ENCODE measurements around the gene RAB40B.

The RAB40B gene

GRCh38 chr17:82732118-82732743 is 33.7 kb upstream of the RAB40B start:
- Histone ChIP-seq H3K4me1 (ENCODE audit: control insufficient read depth, insufficient read depth, low read length, poor library complexity, severe bottlenecking) (no peaks in the 10 kb centered on the region), H3K36me3 (ENCODE audit: control insufficient read depth, insufficient read depth, low read length) (peaks cover 4% of the 10 kb centered on the region), H3K27ac (ENCODE audit: insufficient read depth, low read length, poor library complexity, severe bottlenecking) (no peak overlapping the region), H3K4me3 (ENCODE audit: insufficient read depth, low read depth, low read length, poor library complexity, severe bottlenecking) (no peak overlapping the region), H3K9me3 (ENCODE audit: control insufficient read depth, low read length) (no peaks in the 10 kb centered on the region), H3K27me3 (replicated peaks; ENCODE audit: control insufficient read depth, insufficient read depth, low read length, poor library complexity, severe bottlenecking) (no peaks in the 10 kb centered on the region)
- DNase-seq: no peak

- Histone ChIP-seq H3K9me3 (ENCODE audit: control insufficient read depth, low read length) (no peaks in the 10 kb centered on the region), H3K36me3 (ENCODE audit: control insufficient read depth, insufficient read depth, low read length) (peaks cover 14% of the 10 kb centered on the region), H3K4me3 (ENCODE audit: insufficient read depth, low read depth, low read length, poor library complexity, severe bottlenecking) (no peak overlapping the region), H3K27me3 (replicated peaks; ENCODE audit: control insufficient read depth, insufficient read depth, low read length, poor library complexity, severe bottlenecking) (no peaks in the 10 kb centered on the region), H3K4me1 (ENCODE audit: control insufficient read depth, insufficient read depth, low read length, poor library complexity, severe bottlenecking) (no peaks in the 10 kb centered on the region), H3K27ac (ENCODE audit: insufficient read depth, low read length, poor library complexity, severe bottlenecking) (no peak overlapping the region)
- no peak for DNase-seq
Observed at GRCh38 chr17:82729479-82730260, 31.2 kb upstream of the RAB40B start.

GRCh38 chr17:82726427-82726826 is 27.9 kb upstream of the RAB40B start:
- H3K27me3 ChIP-seq (replicated peaks; ENCODE audit: control insufficient read depth, insufficient read depth, low read length, poor library complexity, severe bottlenecking): no peaks in the 10 kb centered on the region
- peaks cover 24% of the 10 kb centered on the region for H3K36me3 ChIP-seq (ENCODE audit: control insufficient read depth, insufficient read depth, low read length)
- no peak overlapping the region for H3K4me3 ChIP-seq (ENCODE audit: insufficient read depth, low read depth, low read length, poor library complexity, severe bottlenecking)
- no peaks in the 10 kb centered on the region for H3K4me1 ChIP-seq (ENCODE audit: control insufficient read depth, insufficient read depth, low read length, poor library complexity, severe bottlenecking)
- H3K9me3 ChIP-seq (ENCODE audit: control insufficient read depth, low read length): no peaks in the 10 kb centered on the region
- H3K27ac ChIP-seq (ENCODE audit: insufficient read depth, low read length, poor library complexity, severe bottlenecking): no peak overlapping the region
- no peak for DNase-seq

- Histone ChIP-seq H3K9me3 (ENCODE audit: control insufficient read depth, low read length) (no peaks in the 10 kb centered on the region), H3K4me1 (ENCODE audit: control insufficient read depth, insufficient read depth, low read length, poor library complexity, severe bottlenecking) (no peaks in the 10 kb centered on the region), H3K27ac (ENCODE audit: insufficient read depth, low read length, poor library complexity, severe bottlenecking) (no peak overlapping the region), H3K36me3 (ENCODE audit: control insufficient read depth, insufficient read depth, low read length) (peaks cover 39% of the 10 kb centered on the region), H3K27me3 (replicated peaks; ENCODE audit: control insufficient read depth, insufficient read depth, low read length, poor library complexity, severe bottlenecking) (no peaks in the 10 kb centered on the region), H3K4me3 (ENCODE audit: insufficient read depth, low read depth, low read length, poor library complexity, severe bottlenecking) (no peak overlapping the region)
- DNase-seq: no peak
Observed at GRCh38 chr17:82723169-82723807, 24.8 kb upstream of the RAB40B start.

- H3K36me3 ChIP-seq (ENCODE audit: control insufficient read depth, insufficient read depth, low read length): peaks cover 38% of the 10 kb centered on the region
- H3K9me3 ChIP-seq (ENCODE audit: control insufficient read depth, low read length): no peaks in the 10 kb centered on the region
- no peak overlapping the region for H3K27ac ChIP-seq (ENCODE audit: insufficient read depth, low read length, poor library complexity, severe bottlenecking)
- H3K4me1 ChIP-seq (ENCODE audit: control insufficient read depth, insufficient read depth, low read length, poor library complexity, severe bottlenecking): peaks cover 5% of the 10 kb centered on the region
- no peak overlapping the region for H3K4me3 ChIP-seq (ENCODE audit: insufficient read depth, low read depth, low read length, poor library complexity, severe bottlenecking)
- no peak for DNase-seq
- H3K27me3 ChIP-seq (replicated peaks; ENCODE audit: control insufficient read depth, insufficient read depth, low read length, poor library complexity, severe bottlenecking): no peaks in the 10 kb centered on the region
Observed at GRCh38 chr17:82722341-82723013, 24.0 kb upstream of the RAB40B start.

- no peak overlapping the region for H3K27ac ChIP-seq (ENCODE audit: insufficient read depth, low read length, poor library complexity, severe bottlenecking)
- H3K4me1 ChIP-seq (ENCODE audit: control insufficient read depth, insufficient read depth, low read length, poor library complexity, severe bottlenecking): peaks cover 13% of the 10 kb centered on the region
- H3K27me3 ChIP-seq (replicated peaks; ENCODE audit: control insufficient read depth, insufficient read depth, low read length, poor library complexity, severe bottlenecking): no peaks in the 10 kb centered on the region
- H3K36me3 ChIP-seq (ENCODE audit: control insufficient read depth, insufficient read depth, low read length): peaks cover 25% of the 10 kb centered on the region
- no peaks in the 10 kb centered on the region for H3K9me3 ChIP-seq (ENCODE audit: control insufficient read depth, low read length)
- no peak overlapping the region for H3K4me3 ChIP-seq (ENCODE audit: insufficient read depth, low read depth, low read length, poor library complexity, severe bottlenecking)
- DNase-seq: no peak
Observed at GRCh38 chr17:82720204-82720603, 21.7 kb upstream of the RAB40B start.

GRCh38 chr17:82718986-82719685 is 20.6 kb upstream of the RAB40B start:
- H3K9me3 ChIP-seq (ENCODE audit: control insufficient read depth, low read length): no peaks in the 10 kb centered on the region
- H3K36me3 ChIP-seq (ENCODE audit: control insufficient read depth, insufficient read depth, low read length): peaks cover 25% of the 10 kb centered on the region
- no peak for DNase-seq

GRCh38 chr17:82716203-82717010 is 17.9 kb upstream of the RAB40B start, which contains the start of gene FN3KRP:
FN3KRP (plus strand) TSS chr17:82716706; CDS start chr17:82716756, 50 bp downstream.
- Histone ChIP-seq H3K4me1 (ENCODE audit: control insufficient read depth, insufficient read depth, low read length, poor library complexity, severe bottlenecking) (peaks cover 13% of the 10 kb centered on the region), H3K27ac (ENCODE audit: insufficient read depth, low read length, poor library complexity, severe bottlenecking) (peak within 1 kb of the TSS; percentile 63), H3K4me3 (ENCODE audit: insufficient read depth, low read depth, low read length, poor library complexity, severe bottlenecking) (peak within 1 kb of the TSS; percentile 83), H3K36me3 (ENCODE audit: control insufficient read depth, insufficient read depth, low read length) (peaks cover 15% of the 10 kb centered on the region), H3K27me3 (replicated peaks; ENCODE audit: control insufficient read depth, insufficient read depth, low read length, poor library complexity, severe bottlenecking) (no peaks in the 10 kb centered on the region), H3K9me3 (ENCODE audit: control insufficient read depth, low read length) (no peaks in the 10 kb centered on the region)
- DNase-seq: peak; percentile 90

More at GRCh38 chr17:82718986-82719685, 20.6 kb upstream of the RAB40B start:
- H3K4me1 ChIP-seq (ENCODE audit: control insufficient read depth, insufficient read depth, low read length, poor library complexity, severe bottlenecking): peaks cover 13% of the 10 kb centered on the region
- no peak overlapping the region for H3K4me3 ChIP-seq (ENCODE audit: insufficient read depth, low read depth, low read length, poor library complexity, severe bottlenecking)
- H3K27ac ChIP-seq (ENCODE audit: insufficient read depth, low read length, poor library complexity, severe bottlenecking): no peak overlapping the region
- no peaks in the 10 kb centered on the region for H3K27me3 ChIP-seq (replicated peaks; ENCODE audit: control insufficient read depth, insufficient read depth, low read length, poor library complexity, severe bottlenecking)

Data from effector memory CD4-positive, alpha-beta T cell (primary cell).